CD4-positive, alpha-beta T cell treated with Interleukin-10 for 1 hour (primary cell): Measurements from ENCODE around the gene AMDHD1.
A peak's percentile ranks its signal among the peaks of the same experiment; 100 is the strongest.

Experiments used
- DNase-seq: peaks from one replicate; pipeline ENCODE4 v3.0.0-alpha.2; 2020

AMDHD1 gene

DNA sequence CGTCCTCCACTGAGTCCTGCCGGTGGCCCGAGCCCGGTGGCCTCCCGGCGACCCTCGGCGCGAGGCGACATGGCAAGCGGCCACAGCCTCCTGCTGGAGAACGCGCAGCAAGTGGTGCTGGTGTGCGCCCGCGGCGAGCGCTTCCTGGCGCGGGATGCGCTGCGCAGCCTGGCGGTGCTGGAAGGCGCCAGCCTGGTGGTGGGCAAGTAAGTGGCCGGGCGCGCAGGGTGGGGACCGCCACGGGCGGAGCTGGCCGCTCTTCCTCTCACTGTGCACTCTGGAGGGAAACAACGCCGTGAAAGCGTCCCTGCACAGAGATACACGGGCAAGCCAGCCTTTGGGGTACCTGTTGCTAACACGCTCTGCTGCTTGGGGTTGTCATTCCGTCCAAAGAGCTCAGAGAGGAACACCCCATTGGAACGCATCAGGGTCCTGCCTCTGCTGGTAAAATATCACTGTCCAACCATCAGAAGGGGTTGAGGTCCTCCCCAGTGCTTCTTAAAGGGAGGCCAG, at the start of gene AMDHD1:
TSS of gene AMDHD1 (plus strand) at position 2 of the 513 bp plus-strand sequence. CDS start at position 70, 68 bp downstream.
- peak; percentile 61 for DNase-seq

- no peak for DNase-seq
Observed at GRCh38 chr12:95896846-95897245, 46.3 kb upstream of the AMDHD1 start.

DNA sequence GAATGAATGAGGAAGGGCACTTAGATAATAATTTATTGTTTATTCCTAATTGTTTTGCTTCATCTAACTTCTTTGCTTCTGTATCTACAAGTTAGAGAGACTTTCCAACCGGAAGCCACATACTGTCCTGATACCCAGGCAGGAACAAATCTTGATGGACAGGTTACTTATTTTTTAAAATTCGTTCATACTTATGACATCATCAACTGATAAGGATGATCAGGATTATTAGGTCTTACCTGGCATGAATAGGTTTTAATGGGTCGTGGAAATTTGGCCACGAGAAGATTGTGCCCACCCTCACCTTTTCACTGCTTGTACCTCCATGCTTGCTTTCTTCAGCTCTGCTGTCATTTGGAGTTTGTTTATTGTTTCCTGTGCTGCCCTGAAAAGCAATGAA, 45.0 kb upstream of the AMDHD1 start:
- DNase-seq = no peak

DNA sequence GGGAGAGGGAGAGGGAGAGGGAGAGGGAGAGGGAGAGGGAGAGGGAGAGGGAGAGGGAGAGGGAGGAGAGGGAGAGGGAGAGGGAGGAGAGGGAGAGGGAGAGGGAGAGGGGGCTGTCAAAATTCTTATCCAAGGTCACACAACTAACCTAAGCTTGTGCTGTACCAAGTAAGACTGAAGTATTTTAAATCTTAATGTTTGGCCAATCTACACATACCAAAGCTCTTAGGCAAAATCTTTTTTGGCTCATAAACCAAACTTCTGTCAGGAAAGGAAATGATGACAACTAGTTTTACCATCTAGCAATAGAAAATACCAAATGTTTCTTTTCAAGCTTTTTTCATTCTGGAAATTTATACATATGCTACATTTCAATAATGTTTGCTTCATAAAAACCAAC, 34.6 kb upstream of the AMDHD1 start:
- no peak for DNase-seq

DNA sequence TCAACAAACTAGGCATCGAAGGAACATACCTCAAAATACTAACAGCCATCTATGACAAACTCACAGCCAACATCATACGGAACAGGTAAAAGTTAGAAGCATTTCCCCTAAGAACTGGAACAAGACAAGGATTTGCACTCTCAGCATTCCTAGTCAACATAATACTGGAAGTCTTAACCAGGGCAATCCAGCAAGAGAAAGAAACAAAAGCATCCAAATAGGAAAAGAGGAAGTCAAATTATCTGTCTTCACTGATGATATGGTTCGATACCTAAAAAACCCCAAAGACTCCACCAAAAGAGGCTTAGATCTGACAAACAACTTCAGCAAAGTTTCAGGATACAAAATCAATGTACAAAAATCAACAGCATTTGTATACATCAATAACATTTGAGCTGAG, 33.3 kb upstream of the AMDHD1 start:
- DNase-seq = no peak

GRCh38 chr12:95918194-95918993, 24.7 kb upstream of the AMDHD1 start:
- DNase-seq = peak; percentile 73

- DNase-seq = no peak
Observed at GRCh38 chr12:95919110-95919509, 24.0 kb upstream of the AMDHD1 start.

- DNase-seq = no peak
Observed at GRCh38 chr12:95922231-95922630, 20.9 kb upstream of the AMDHD1 start.

GRCh38 chr12:95940514-95940913, 2.6 kb upstream of the AMDHD1 start:
- DNase-seq = no peak

DNA sequence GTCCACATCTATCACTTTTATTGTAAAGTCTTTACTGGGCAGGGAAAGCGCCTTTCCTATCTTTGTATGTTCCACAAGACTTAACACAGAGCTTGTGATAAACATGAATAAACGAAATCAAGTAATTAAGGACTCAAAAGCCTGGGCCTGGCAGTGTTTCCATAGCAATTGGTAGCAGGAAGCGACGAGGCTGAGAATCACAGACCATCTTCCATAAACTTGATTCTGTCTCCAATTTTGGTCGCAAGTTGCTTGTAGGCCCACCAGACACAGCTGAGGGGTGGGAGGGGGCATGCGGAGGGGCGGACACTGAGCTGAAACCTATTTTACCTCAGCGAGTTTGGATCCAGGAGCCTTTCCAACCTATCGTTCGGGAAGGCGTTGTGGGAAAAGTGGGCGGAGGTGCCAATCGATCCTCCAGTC, 1.0 kb upstream of the AMDHD1 start:
- peak; percentile 11 for DNase-seq

- peak; percentile 86 for DNase-seq
Observed at GRCh38 chr12:95942524-95943329, 404 bp upstream of the AMDHD1 start, which contains the start of gene CCDC38. TSS of gene CCDC38 (minus strand) at chr12:95942614. CDS start at chr12:95936509, 6,105 bp downstream.

DNA sequence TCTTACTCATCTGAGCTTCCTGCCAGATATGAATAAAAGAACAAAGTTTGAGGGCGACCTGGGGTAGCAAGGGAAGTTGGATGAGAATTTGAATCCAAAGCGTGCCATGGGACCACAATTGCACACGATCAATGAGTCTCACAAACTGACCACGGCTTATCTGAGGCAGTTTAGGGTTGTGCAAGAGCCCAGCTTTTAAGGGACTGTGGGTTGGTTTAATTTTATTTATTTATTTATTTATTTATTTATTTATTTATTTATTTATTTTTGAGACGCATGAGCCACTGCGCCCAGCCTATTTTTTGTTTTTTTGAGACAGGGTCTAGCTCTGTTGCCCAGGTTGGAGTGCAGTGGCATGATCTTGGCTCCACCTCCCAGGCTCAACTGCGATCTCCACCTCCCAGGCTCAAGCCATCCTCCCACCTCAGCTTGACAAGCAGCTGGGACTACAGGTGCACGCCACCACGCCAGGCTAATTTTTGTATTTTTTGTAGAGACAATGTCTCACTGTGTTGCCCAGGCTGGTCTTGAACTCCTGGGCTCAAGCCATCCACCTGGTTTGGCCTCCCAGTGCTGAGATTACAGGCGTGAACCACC, 1.1 kb downstream of the AMDHD1 start:
- no peak for DNase-seq

DNA sequence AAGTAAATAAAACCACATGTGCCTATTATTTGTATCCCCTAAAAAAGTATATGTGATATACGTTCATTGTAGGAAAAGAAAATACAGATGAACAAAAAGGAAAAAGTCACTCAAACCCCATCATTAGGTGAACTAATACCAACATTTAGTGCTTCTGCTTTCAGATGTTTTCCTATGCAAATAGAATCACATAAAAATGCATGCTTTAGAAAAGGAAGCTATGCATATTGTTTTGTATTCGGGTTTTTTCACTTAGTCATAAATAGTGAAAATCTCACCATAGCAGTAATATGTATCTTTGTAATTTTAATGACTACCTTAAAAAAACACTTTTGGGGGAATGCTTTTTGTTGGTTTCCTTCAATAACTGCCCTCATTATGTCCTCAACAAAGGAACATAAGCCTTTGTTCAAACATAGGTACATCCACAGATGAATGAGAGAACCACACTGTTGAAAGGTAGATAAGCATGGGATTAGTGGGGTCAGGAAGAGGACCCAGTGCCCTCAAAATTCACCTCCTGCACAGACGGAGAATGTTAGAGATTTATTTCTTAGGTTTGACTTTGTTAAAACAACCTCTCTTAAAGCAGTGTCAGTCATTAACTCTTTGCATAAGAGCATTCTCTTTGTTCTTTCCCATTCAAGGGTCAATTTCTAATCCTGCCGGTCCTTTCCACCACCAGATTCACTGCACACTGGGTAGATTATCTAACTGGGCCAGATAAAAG, 6.5 kb downstream of the AMDHD1 start:
- no peak for DNase-seq

DNA sequence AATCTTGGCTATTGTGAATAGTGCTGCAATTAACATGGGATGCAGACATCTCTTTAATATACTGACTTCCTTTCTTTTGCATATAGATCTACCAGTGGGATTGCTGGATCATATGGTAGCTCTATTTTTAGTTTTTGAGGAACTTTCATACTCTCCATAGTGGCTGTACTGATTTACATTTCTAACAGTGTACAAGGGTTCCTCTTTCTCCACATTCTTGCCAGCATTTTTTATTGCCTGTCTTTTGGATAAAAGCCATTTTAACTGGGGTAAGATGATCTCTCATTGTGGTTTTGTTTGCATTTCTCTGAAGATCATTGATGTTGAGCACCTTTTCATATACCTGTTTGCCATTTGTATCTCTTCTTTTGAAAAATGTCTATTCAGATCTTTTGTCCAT, 8.4 kb downstream of the AMDHD1 start:
- no peak for DNase-seq

- DNase-seq = no peak
Observed at GRCh38 chr12:95953000-95953399, 9.9 kb downstream of the AMDHD1 start.

- DNase-seq = no peak
Observed at GRCh38 chr12:95955549-95956159, 12.5 kb downstream of the AMDHD1 start.

- no peak for DNase-seq
Observed at GRCh38 chr12:95956557-95957145, 13.5 kb downstream of the AMDHD1 start.

DNA sequence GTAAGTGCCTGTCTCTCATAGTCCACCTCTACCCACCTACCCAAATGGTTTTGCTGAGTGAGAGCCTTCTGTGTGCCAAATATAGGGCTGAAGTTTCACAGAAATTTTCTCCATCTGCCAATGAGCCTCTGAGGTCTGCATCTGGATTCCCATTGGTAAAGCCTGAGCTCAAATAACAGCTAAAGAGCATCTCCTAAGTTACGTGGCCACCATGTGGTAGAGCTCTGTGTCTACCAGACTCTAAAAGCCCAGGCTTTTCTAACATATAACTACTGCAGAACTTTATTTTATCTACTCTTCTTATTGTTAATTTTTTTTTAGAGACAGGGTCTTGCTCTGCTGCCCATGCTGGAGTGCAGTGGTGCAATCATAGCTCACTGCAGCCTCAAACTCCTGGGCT, 16.0 kb downstream of the AMDHD1 start:
- no peak for DNase-seq

GRCh38 chr12:95960241-95960640, 17.1 kb downstream of the AMDHD1 start:
- no peak for DNase-seq

- DNase-seq = no peak
Observed at GRCh38 chr12:95962222-95962621, 19.1 kb downstream of the AMDHD1 start.

GRCh38 chr12:95963096-95963495, 20.0 kb downstream of the AMDHD1 start:
- DNase-seq = no peak
